H1 (cell line): ENCODE results near the gene USP13. TPM values are rescaled to one million over a fixed set of nuclear protein-coding genes. Genes with fewer than 3 reads are reported as not detected.

Experiments
- BCL11A ChIP-seq, 2 experiments: IDR thresholded peaks; one replicate each; pipeline ENCODE4 v1.6.1; 2011; ENCODE audit warnings: low read depth in 2 of 2, low read length in 2 of 2, mild to moderate bottlenecking in 2 of 2
- CHD2 ChIP-seq: IDR thresholded peaks from 2 replicates; pipeline ENCODE4 v1.6.1; 2012; ENCODE audit warnings: low read length, improper control_type of control experiment
- GTF2F1 ChIP-seq: IDR thresholded peaks from 2 replicates; pipeline ENCODE4 v1.6.1; 2012; ENCODE audit warnings: low read depth, low read length, improper control_type of control experiment, borderline replicate concordance
- JUN ChIP-seq: IDR thresholded peaks from 2 replicates; pipeline ENCODE4 v1.6.1; 2011; ENCODE audit warnings: low read depth, mild to moderate bottlenecking, improper control_type of control experiment, low read length
- KDM5A ChIP-seq: fragments of 200-600 bp; IDR thresholded peaks from 2 replicates; pipeline ENCODE4 v1.7.1; 2012; ENCODE audit warnings: mild to moderate bottlenecking, low read length, inconsistent platforms, mixed read lengths
- MAFK ChIP-seq: IDR thresholded peaks from 2 replicates; pipeline ENCODE4 v1.6.1; 2012; ENCODE audit warnings: low read depth, mild to moderate bottlenecking, improper control_type of control experiment, low read length
- RAD21 ChIP-seq, 2 experiments: IDR thresholded peaks in 1 of 2; conservative IDR thresholded peaks in 1 of 2; 2 replicates each; pipeline ENCODE4 v1.6.1; 2011; ENCODE audit warnings: low read depth in 2 of 2, low read length in 2 of 2, improper control_type of control experiment in 1 of 2, inconsistent platforms in 1 of 2, mild to moderate bottlenecking in 1 of 2, moderate library complexity in 1 of 2
- RNF2 ChIP-seq: fragments of 200-900, 300-1000 bp; sonication (generic); IDR thresholded peaks from 2 replicates; pipeline ENCODE4 v1.7.1; 2016; ENCODE audit warnings: borderline replicate concordance, low read depth, mild to moderate bottlenecking, antibody characterized with exemption, low read length; ENCODE audit not compliant: poor library complexity, severe bottlenecking; ENCODE audit errors: missing control alignments
- SP2 ChIP-seq: IDR thresholded peaks from 2 replicates; pipeline ENCODE4 v1.6.1; 2012; ENCODE audit warnings: mild to moderate bottlenecking, low read length, inconsistent platforms
- TAF1 ChIP-seq: IDR thresholded peaks from 2 replicates; pipeline ENCODE4 v1.6.1; 2011; ENCODE audit warnings: mild to moderate bottlenecking, low read depth, low read length
- TBP ChIP-seq: IDR thresholded peaks from 2 replicates; pipeline ENCODE4 v1.6.1; 2011; ENCODE audit warnings: low read depth, low read length, improper control_type of control experiment
- TEAD4 ChIP-seq: IDR thresholded peaks from 2 replicates; pipeline ENCODE4 v1.6.1; 2012; ENCODE audit warnings: low read depth, low read length, inconsistent platforms, mixed read lengths
- YY1 ChIP-seq: IDR thresholded peaks from 2 replicates; pipeline ENCODE4 v1.6.1; 2011; ENCODE audit warnings: low read depth, mild to moderate bottlenecking, low read length
- polyA plus RNA-seq, 7 experiments: library from polyadenylated mRNA; depleted of rRNA in 3 of 7; stranded (reverse) in 5 of 7; unstranded in 2 of 7; fragments of >200 nt in 5 of 7; fragments of 200-250 nt in 2 of 7; gene quantifications; 1 replicate in 5 of 7; 2 replicates in 1 of 7; 4 replicates in 1 of 7; pipeline versions ENCODE4 v1.2.1 to v1.2.3, GENCODE V29; 2011 to 2013; ENCODE audit warnings: missing spikeins in 2 of 7, mixed read lengths in 2 of 7
- total RNA-seq: library from RNA; stranded (reverse); fragmentation: NEBNext Ultra II Directional; extraction: Animal tissue kit (Norgen Biotek cat#: 25700); gene quantifications from 2 replicates; pipeline ENCODE4 v1.2.1, GENCODE V29; 2021
- TF ChIP-seq, protein P1 (sequence below), 3 experiments: IDR thresholded peaks; 1 replicate in 2 of 3; 2 replicates in 1 of 3; pipeline versions ENCODE4 v1.5.1 to v1.6.1; 2011; ENCODE audit warnings: low read length in 3 of 3, mild to moderate bottlenecking in 3 of 3, inconsistent platforms in 2 of 3, low read depth in 1 of 3, moderate library complexity in 1 of 3; ENCODE audit not compliant: insufficient read depth in 1 of 3; ENCODE audit errors: control extremely low read depth in 1 of 3
- TF ChIP-seq, protein P2 (sequence below): IDR thresholded peaks from 2 replicates; pipeline ENCODE4 v1.6.1; 2012; ENCODE audit warnings: inconsistent platforms

Gene USP13
- total and polyA plus RNA-seq, 2 of the 8 experiments (the other 6 are each of a cell fraction or from before 2014, with no cell fraction given), result 7.9 to 25.9 TPM

DNA sequence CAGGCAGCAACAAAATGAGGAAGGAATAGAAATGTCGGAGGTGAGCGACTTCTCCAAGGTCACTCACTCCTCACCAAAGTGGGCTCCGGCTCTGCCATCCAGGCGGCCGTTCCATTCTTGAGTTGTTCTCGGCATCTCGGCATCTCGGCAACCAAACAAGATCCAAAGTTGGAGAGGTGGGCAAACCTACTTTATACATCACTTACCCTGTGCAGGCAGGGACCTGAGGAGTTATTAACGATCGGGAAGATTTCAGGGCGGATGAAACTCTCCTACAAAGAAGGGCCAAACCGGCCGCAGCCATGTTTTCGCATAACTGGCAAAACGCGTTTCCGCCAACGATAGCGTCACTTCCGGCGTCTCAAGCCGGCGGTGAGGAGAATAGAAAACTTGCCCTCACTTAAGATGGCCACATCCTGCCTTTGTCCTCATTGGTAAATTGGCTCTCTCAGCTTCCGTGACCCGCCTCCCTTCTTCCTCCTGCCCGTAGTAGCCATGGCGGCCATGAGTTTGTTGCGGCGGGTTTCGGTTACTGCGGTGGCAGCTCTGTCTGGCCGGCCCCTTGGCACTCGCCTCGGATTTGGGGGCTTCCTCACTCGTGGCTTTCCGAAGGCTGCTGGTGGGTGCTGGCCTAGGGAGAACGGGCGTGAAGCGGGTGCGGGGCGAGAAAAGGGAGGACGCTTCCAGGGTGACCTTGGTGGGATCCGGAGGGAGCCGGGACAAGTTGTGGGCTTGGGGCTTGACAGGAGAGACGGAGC lies 48.3 kb upstream of the USP13 start, which contains the start of the genes MRPL47 and NDUFB5 (continued):
- TF ChIP-seq RAD21 (IDR thresholded peaks at IDR 0.05 in 1 of 2, conservative IDR thresholded peaks at IDR 0.05 in 1 of 2; ENCODE audit: low read depth in 2 of 2, low read length in 2 of 2), result no peak
- TF ChIP-seq CHD2, result peak; percentile 47; the same call in 1 of the 2 replicates
- peak; percentile 93 for TF ChIP-seq TBP
- no peak for TF ChIP-seq BCL11A (IDR thresholded peaks at IDR 0.05; ENCODE audit: low read depth in 2 of 2, low read length in 2 of 2)
- TF ChIP-seq YY1, result peak; percentile 100
- TF ChIP-seq KDM5A, result peak; percentile 97
- TF ChIP-seq TAF1, result peak; percentile 99
- TF ChIP-seq MAFK, result no peak
- TF ChIP-seq, protein P1, sequence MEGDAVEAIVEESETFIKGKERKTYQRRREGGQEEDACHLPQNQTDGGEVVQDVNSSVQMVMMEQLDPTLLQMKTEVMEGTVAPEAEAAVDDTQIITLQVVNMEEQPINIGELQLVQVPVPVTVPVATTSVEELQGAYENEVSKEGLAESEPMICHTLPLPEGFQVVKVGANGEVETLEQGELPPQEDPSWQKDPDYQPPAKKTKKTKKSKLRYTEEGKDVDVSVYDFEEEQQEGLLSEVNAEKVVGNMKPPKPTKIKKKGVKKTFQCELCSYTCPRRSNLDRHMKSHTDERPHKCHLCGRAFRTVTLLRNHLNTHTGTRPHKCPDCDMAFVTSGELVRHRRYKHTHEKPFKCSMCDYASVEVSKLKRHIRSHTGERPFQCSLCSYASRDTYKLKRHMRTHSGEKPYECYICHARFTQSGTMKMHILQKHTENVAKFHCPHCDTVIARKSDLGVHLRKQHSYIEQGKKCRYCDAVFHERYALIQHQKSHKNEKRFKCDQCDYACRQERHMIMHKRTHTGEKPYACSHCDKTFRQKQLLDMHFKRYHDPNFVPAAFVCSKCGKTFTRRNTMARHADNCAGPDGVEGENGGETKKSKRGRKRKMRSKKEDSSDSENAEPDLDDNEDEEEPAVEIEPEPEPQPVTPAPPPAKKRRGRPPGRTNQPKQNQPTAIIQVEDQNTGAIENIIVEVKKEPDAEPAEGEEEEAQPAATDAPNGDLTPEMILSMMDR (IDR thresholded peaks at IDR 0.05; ENCODE audit: control extremely low read depth in 1 of 3, insufficient read depth in 1 of 3, low read depth in 1 of 3, low read length in 3 of 3), result no peak
- TF ChIP-seq TEAD4, result 0 out of 2 replicates have a peak, but pooled peaks have one; percentile 53
- no peak for TF ChIP-seq RNF2
- no peak for TF ChIP-seq JUN
- TF ChIP-seq GTF2F1, result peak; percentile 59; the same call in 1 of the 2 replicates
- no peak; the same call in 1 of the 2 replicates for TF ChIP-seq SP2
- TF ChIP-seq, protein P2, sequence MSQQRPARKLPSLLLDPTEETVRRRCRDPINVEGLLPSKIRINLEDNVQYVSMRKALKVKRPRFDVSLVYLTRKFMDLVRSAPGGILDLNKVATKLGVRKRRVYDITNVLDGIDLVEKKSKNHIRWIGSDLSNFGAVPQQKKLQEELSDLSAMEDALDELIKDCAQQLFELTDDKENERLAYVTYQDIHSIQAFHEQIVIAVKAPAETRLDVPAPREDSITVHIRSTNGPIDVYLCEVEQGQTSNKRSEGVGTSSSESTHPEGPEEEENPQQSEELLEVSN, result no peak
